ENCODE measurements around the gene DLK2. TPM values are rescaled to one million over a fixed set of nuclear protein-coding genes. Genes with fewer than 3 reads are reported as not detected.

Gene DLK2, protein sequence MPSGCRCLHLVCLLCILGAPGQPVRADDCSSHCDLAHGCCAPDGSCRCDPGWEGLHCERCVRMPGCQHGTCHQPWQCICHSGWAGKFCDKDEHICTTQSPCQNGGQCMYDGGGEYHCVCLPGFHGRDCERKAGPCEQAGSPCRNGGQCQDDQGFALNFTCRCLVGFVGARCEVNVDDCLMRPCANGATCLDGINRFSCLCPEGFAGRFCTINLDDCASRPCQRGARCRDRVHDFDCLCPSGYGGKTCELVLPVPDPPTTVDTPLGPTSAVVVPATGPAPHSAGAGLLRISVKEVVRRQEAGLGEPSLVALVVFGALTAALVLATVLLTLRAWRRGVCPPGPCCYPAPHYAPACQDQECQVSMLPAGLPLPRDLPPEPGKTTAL
- total RNA-seq = 0.30 and 1.6 TPM in 2 replicates

DNA sequence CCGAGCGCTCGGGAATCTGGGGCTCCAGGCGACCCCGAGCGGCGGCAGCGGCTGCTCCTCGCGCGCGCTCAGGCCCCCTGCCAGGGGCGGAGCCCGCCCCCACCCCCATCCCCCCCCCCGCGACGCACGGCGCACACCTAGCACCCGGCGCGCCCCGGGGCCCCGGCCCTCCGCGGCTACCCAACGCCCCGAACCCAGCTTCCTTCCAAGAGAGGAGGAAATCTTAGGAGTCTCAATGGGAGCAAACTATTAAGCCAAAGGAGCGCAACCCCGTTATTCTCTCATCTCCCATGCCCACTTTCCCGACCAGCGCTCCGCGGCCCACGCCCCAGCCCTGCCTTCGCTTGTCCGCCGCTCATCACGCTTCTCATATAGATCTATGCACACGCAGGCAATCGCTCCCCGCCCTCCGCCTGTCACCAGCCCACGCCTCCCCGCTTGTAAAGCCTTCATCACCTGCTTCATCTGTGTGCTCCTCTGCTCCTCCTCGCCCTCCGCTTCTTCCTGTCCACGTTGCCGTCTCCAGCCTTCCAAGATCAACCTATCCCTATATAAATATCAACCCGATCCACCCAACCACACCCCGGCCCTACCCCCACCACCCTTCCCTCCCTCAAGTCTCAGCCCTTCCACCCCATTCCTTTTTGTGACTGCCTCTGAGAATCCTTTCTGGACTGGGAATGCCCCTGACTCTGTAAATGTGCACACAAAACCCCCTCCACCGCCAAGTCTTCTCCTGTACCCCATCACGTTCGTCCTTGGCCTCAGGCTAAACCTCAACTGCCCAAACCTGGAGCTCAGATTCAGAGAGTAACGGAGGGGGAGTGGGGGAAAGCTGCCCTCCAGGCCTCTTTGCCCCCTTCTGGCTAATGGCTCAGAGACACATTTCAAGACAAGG lies at the start of gene DLK2:
DLK2 (minus strand) TSS at position 18 of the 898 bp plus-strand sequence. CDS start 723 bp downstream, outside the sequence.

DNA sequence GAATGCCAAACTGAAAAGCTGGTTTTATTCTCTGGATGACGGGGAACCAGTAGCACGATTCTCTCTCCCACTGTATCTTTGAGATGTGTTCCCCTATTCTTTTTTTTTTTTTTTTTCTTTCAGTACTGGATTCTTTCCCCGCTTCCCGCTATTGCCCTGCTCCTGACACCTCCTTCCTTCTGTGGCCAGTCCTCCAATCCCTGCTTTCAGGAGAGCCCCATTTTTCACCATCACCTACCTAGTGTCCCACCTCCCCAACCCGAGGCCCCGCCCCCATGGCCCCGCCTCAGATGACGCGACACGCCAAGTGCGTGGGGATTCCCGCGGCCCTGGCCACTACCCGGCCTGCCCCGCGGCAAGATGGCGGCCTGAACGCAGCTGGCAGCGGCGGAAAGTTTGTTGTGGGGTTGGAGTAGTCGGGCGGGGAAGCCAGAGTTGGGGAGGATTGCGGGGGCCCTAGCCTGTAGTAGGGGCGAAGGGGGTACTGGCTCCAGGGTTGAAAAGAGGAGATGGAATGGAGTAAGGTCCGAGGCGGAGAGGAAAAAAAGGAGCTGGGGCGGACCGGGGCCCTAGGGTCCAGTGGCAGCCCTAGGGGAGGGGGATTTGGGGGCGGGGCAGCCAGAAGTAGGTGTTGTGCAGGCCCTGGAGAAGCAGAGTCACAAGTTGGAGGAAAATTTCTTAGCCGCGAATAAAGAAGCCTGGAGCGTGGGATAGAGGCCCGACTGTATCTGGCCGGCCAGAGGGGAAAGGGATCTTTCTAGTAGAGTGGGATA lies 22.1 kb upstream of the DLK2 start, which contains the start of gene TJAP1:
TJAP1 (plus strand) TSS at position 336 of the 773 bp plus-strand sequence. CDS start 21,432 bp downstream, outside the sequence.

DNA sequence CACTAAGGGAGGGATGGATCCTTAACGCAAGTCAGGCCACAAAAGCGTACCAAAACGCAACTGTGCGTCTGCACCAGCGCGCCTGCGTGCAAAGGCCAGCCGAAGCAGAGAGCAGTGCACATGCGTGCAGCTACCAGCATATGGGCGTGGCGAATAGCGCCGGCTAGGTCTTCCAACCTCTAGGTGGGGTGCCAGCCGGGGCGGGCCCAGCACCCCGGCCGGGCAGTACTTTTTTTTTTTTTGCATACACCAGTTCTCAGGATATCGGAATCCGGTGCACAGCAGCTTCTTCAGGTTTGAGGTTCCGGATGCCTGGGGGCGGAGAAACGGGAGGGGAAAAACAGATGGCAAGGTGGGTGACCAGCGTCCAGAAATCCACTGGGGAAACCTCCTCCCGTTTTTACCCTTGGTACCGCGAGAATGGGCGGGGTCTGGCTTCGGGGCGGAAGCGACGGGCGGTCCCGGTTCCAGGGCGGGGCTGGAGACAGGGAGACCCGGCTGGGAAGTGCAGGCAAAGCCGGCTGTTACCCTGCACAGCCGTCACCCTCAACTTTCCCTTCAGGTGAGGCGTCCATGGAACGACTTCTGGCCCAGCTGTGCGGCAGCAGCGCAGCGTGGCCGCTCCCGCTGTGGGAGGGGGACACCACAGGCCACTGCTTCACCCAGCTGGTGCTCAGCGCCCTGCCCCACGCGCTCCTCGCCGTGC lies 27.8 kb downstream of the DLK2 start, which contains the start of gene ABCC10:
ABCC10 (plus strand) TSS at position 136 of the 706 bp plus-strand sequence; CDS start at position 574, 438 bp downstream.

Other genes with a start within 250 kb of the DLK2 start
- gene DNPH1, start 226.1 kb downstream of the DLK2 start, total RNA-seq = 26.3 and 26.7 TPM in 2 replicates
- gene TTBK1, start 212.1 kb downstream of the DLK2 start, total RNA-seq = under 0.01 and 0.05 TPM in 2 replicates
- gene SLC22A7, start 157.3 kb downstream of the DLK2 start, total RNA-seq = not detected in 2 replicates
- gene CRIP3, start 146.7 kb downstream of the DLK2 start, total RNA-seq = not detected in 2 replicates
- 6.5 and 9.1 TPM in 2 replicates for gene ZNF318, start 85.9 kb downstream of the DLK2 start, total RNA-seq
- gene ABCC10, start 28.0 kb downstream of the DLK2 start, total RNA-seq = 23.2 and 37.5 TPM in 2 replicates
- gene TJAP1, start 22.0 kb upstream of the DLK2 start, total RNA-seq = 7.4 and 17.7 TPM in 2 replicates
- gene LRRC73, start 54.8 kb upstream of the DLK2 start, total RNA-seq = 0.30 and 0.46 TPM in 2 replicates
- gene YIPF3, start 61.4 kb upstream of the DLK2 start, total RNA-seq = 119 and 120 TPM in 2 replicates
- gene POLR1C, start 61.5 kb upstream of the DLK2 start, total RNA-seq = 23.4 and 24.6 TPM in 2 replicates
- 25.5 and 40.0 TPM in 2 replicates for gene XPO5, start 120.5 kb upstream of the DLK2 start, total RNA-seq
- gene POLH, start 120.6 kb upstream of the DLK2 start, total RNA-seq = 27.6 and 47.4 TPM in 2 replicates
- gene GTPBP2, start 173.7 kb upstream of the DLK2 start, total RNA-seq = 68.4 and 71.3 TPM in 2 replicates
- gene MAD2L1BP, start 180.3 kb upstream of the DLK2 start, total RNA-seq = 33.4 and 38.6 TPM in 2 replicates
- 0.59 and 0.65 TPM in 2 replicates for gene RSPH9, start 189.5 kb upstream of the DLK2 start, total RNA-seq
- gene MRPS18A, start 232.2 kb upstream of the DLK2 start, total RNA-seq = 22.0 and 28.2 TPM in 2 replicates

Measured in smooth muscle cell of the umbilical artery (primary cell).